C1 segment of cervical spinal cord (tissue), 14 donors: ENCODE results near the gene SLC6A18.
A peak's percentile ranks its signal among the peaks of the same experiment; 100 is the strongest.

Source experiments
- DNase-seq, 14 donors: peaks; one replicate each; lab custom pipeline; 2025; lab: John Stamatoyannopoulos, UW

Gene SLC6A18

GRCh38 chr5:1225081-1225480 lies at the start of gene SLC6A18:
Gene SLC6A18, plus strand, starts transcription at chr5:1225381. Its CDS starts 97 bp downstream, at chr5:1225478.
- DNase-seq: no peak

- no peak for DNase-seq
Observed at GRCh38 chr5:1175801-1176472, 49.2 kb upstream of the SLC6A18 start.

- no peak for DNase-seq
Observed at GRCh38 chr5:1176473-1177391, 48.4 kb upstream of the SLC6A18 start.

GRCh38 chr5:1177826-1178528 lies 47.2 kb upstream of the SLC6A18 start:
- no peak for DNase-seq

- DNase-seq: no peak
Observed at GRCh38 chr5:1178529-1179382, 46.4 kb upstream of the SLC6A18 start.

- no peak for DNase-seq
Observed at GRCh38 chr5:1179383-1179715, 45.8 kb upstream of the SLC6A18 start.

GRCh38 chr5:1180096-1180495 lies 45.1 kb upstream of the SLC6A18 start:
- DNase-seq: no peak

- no peak for DNase-seq
Observed at GRCh38 chr5:1180841-1181271, 44.3 kb upstream of the SLC6A18 start.

- DNase-seq: peak in 1 of 14 donors; percentile 5
Observed at GRCh38 chr5:1181451-1182359, 43.5 kb upstream of the SLC6A18 start.

GRCh38 chr5:1182360-1182632 lies 42.9 kb upstream of the SLC6A18 start:
- DNase-seq: no peak

- DNase-seq: peak in 12 of 14 donors; percentile 14 to 79 (median 66)
Observed at GRCh38 chr5:1182633-1183423, 42.4 kb upstream of the SLC6A18 start.

GRCh38 chr5:1183424-1184162 lies 41.6 kb upstream of the SLC6A18 start:
- no peak for DNase-seq

- no peak for DNase-seq
Observed at GRCh38 chr5:1184163-1184470, 41.1 kb upstream of the SLC6A18 start.

GRCh38 chr5:1184481-1184880 lies 40.7 kb upstream of the SLC6A18 start:
- no peak for DNase-seq

- DNase-seq: no peak
Observed at GRCh38 chr5:1185038-1185627, 40.0 kb upstream of the SLC6A18 start.

GRCh38 chr5:1185629-1186350 lies 39.4 kb upstream of the SLC6A18 start:
- no peak for DNase-seq

GRCh38 chr5:1186351-1187233 lies 38.6 kb upstream of the SLC6A18 start:
- no peak for DNase-seq
